ENCODE measurements around the gene NME5. TPM values are rescaled to one million over a fixed set of nuclear protein-coding genes. Genes with fewer than 3 reads are reported as not detected.
"Not testable (repeated sequence)": the region's sequence is repeated elsewhere in the genome, so short reads cannot be mapped to it uniquely, and the experiment has no call there.

The NME5 gene
- total RNA-seq, 1 experiment from 2014 or later: 0.44 TPM

GRCh38 chr5:138078006-138078643, 61.1 kb downstream of the NME5 start:
- H2AFZ ChIP-seq (ENCODE audit: low read length): no peak overlapping the region
- H3K79me2 ChIP-seq (ENCODE audit: low read length): no peaks in the 10 kb centered on the region
- H3K9ac ChIP-seq (ENCODE audit: low read length): no peak overlapping the region
- no peaks in the 10 kb centered on the region for H4K20me1 ChIP-seq (ENCODE audit: low read length)
- no peaks in the 10 kb centered on the region for H3K9me3 ChIP-seq (ENCODE audit: low read length)
- DNase-seq: no peak
- H3K27me3 ChIP-seq (ENCODE audit: low read length): no peaks in the 10 kb centered on the region
- CTCF ChIA-PET: interaction anchor here (1.3 kb wide), 1 partner anchor 42 kb away, joined by 3 read pairs; no protein-coding TSS in a partner anchor
- no peaks in the 10 kb centered on the region for H3K4me1 ChIP-seq (ENCODE audit: insufficient read depth, low read length)
- ATAC-seq: no peak
- H3K4me3 ChIP-seq (ENCODE audit: low read length): no peak overlapping the region
- H3F3A ChIP-seq (ENCODE audit: low read length, unreplicated experiment): no peaks in the 10 kb centered on the region
- intact Hi-C loops (cut with micrococcal nuclease): no loop called here
- POLR2A ChIA-PET (ENCODE audit: unreplicated experiment): no interaction called here
- H3K4me2 ChIP-seq (ENCODE audit: low read length): no peak overlapping the region
- H3K27ac ChIP-seq (ENCODE audit: low read length): no peak overlapping the region
- H3K9me2 ChIP-seq (replicated peaks; ENCODE audit: low read length): no peaks in the 10 kb centered on the region
- no TSS peak for BruUV-seq (replicated peaks)
- H3K36me3 ChIP-seq (ENCODE audit: low read depth, low read length): no peaks in the 10 kb centered on the region; the same call in 1 of the 2 replicates
- no peak for TF ChIP-seq EZH2phosphoT487 (IDR thresholded peaks at IDR 0.05; ENCODE audit: borderline replicate concordance, low read length)
- TF ChIP-seq, protein P1, sequence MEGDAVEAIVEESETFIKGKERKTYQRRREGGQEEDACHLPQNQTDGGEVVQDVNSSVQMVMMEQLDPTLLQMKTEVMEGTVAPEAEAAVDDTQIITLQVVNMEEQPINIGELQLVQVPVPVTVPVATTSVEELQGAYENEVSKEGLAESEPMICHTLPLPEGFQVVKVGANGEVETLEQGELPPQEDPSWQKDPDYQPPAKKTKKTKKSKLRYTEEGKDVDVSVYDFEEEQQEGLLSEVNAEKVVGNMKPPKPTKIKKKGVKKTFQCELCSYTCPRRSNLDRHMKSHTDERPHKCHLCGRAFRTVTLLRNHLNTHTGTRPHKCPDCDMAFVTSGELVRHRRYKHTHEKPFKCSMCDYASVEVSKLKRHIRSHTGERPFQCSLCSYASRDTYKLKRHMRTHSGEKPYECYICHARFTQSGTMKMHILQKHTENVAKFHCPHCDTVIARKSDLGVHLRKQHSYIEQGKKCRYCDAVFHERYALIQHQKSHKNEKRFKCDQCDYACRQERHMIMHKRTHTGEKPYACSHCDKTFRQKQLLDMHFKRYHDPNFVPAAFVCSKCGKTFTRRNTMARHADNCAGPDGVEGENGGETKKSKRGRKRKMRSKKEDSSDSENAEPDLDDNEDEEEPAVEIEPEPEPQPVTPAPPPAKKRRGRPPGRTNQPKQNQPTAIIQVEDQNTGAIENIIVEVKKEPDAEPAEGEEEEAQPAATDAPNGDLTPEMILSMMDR (conservative IDR thresholded peaks at IDR 0.05; ENCODE audit: low read depth, low read length): no peak
- no peak for TF ChIP-seq EZH2 (IDR thresholded peaks at IDR 0.05; ENCODE audit: low read length, unreplicated experiment)

- CTCF ChIA-PET: interaction anchor here (0.6 to 1.3 kb wide), 4 partner anchors 41 to 59 kb away, joined by 3 to 5 read pairs (median 3); no protein-coding TSS in a partner anchor
- Histone ChIP-seq H2AFZ (ENCODE audit: low read length) (no peak overlapping the region), H3K79me2 (ENCODE audit: low read length) (no peaks in the 10 kb centered on the region), H3K9ac (ENCODE audit: low read length) (no peak overlapping the region), H3K4me2 (ENCODE audit: low read length) (no peak overlapping the region), H3K9me2 (replicated peaks; ENCODE audit: low read length) (no peaks in the 10 kb centered on the region), H3K9me3 (ENCODE audit: low read length) (no peaks in the 10 kb centered on the region), H3K36me3 (ENCODE audit: low read depth, low read length) (no peaks in the 10 kb centered on the region; the same call in 1 of the 2 replicates), H3K4me1 (ENCODE audit: insufficient read depth, low read length) (no peaks in the 10 kb centered on the region), H3K4me3 (ENCODE audit: low read length) (no peak overlapping the region), H3F3A (ENCODE audit: low read length, unreplicated experiment) (no peaks in the 10 kb centered on the region), H4K20me1 (ENCODE audit: low read length) (no peaks in the 10 kb centered on the region), H3K27me3 (ENCODE audit: low read length) (no peaks in the 10 kb centered on the region), H3K27ac (ENCODE audit: low read length) (no peak overlapping the region)
- DNase-seq (peak; percentile 72), ATAC-seq (peak; percentile 73)
- POLR2A ChIA-PET (ENCODE audit: unreplicated experiment): no interaction called here
- TF ChIP-seq EZH2 (IDR thresholded peaks at IDR 0.05; ENCODE audit: low read length, unreplicated experiment): no peak
- TF ChIP-seq, protein P1 (conservative IDR thresholded peaks at IDR 0.05; ENCODE audit: low read depth, low read length): peak; percentile 82
- BruUV-seq (replicated peaks): no TSS peak
- intact Hi-C loops (cut with micrococcal nuclease): loop anchor here (1.0 to 2.0 kb wide), 2 partner anchors 40 to 56 kb away; no protein-coding TSS in a partner anchor
These were observed 62.0 kb downstream of the NME5 start for GRCh38 chr5:138077064-138077696.

GRCh38 chr5:138070026-138070425, 69.2 kb downstream of the NME5 start:
- BruUV-seq (replicated peaks); H3K9me2 ChIP-seq (replicated peaks; ENCODE audit: low read length); H3F3A ChIP-seq (ENCODE audit: low read length, unreplicated experiment); POLR2A ChIA-PET (ENCODE audit: unreplicated experiment); H3K4me1 ChIP-seq (ENCODE audit: insufficient read depth, low read length); H4K20me1 ChIP-seq (ENCODE audit: low read length); ATAC-seq; H3K27me3 ChIP-seq (ENCODE audit: low read length); H3K36me3 ChIP-seq (ENCODE audit: low read depth, low read length); H3K79me2 ChIP-seq (ENCODE audit: low read length); H3K4me3 ChIP-seq (ENCODE audit: low read length); H3K27ac ChIP-seq (ENCODE audit: low read length); H2AFZ ChIP-seq (ENCODE audit: low read length); DNase-seq; H3K9ac ChIP-seq (ENCODE audit: low read length); intact Hi-C loops (cut with micrococcal nuclease); H3K4me2 ChIP-seq (ENCODE audit: low read length); H3K9me3 ChIP-seq (ENCODE audit: low read length): not testable (repeated sequence)
- CTCF ChIA-PET: interaction anchor here (2.1 kb wide), 1 partner anchor 33 kb away, joined by 10 read pairs; no protein-coding TSS in a partner anchor

Measured in PC-3 (cell line).